SK-N-SH (cell line): ENCODE measurements around the gene OLFML3. TPM values are rescaled to one million over a fixed set of nuclear protein-coding genes. Genes with fewer than 3 reads are reported as not detected.

Experiments used
- CTCF ChIA-PET: fragments of 300-600, 350-600 bp; formaldehyde crosslinking; extraction: SDS; loops from one replicate; lab custom pipeline; 2021; lab: Yijun Ruan, JAX
- POLR2A ChIA-PET: fragments of 350-600 bp; sonication (Branson Sonifier 250); formaldehyde crosslinking; extraction: SDS; loops from one replicate; lab custom pipeline; 2020; ENCODE audit warnings: antibody characterized with exemption, inconsistent platforms; lab: Yijun Ruan, JAX
- DNase-seq: peaks from one replicate; pipeline ENCODE4 v3.0.0; 2012
- H2AFZ ChIP-seq: fragments of 200-600 bp; sonication (generic); 2 replicates; pipeline ENCODE4 v1.8.1; 2016; ENCODE audit warnings: antibody characterized with exemption, mild to moderate bottlenecking, low read depth
- H3F3A ChIP-seq: fragments of 200-600 bp; sonication (generic); replicated peaks from 2 replicates; pipeline ENCODE3; 2016; ENCODE audit warnings: antibody characterized with exemption, mild to moderate bottlenecking; ENCODE audit not compliant: insufficient read depth
- H3K27ac ChIP-seq, 2 experiments: fragments of 200-500 bp in 1 of 2; fragments of 200-600 bp in 1 of 2; sonication (Bioruptor generic) in 1 of 2; sonication (generic), shearing (Covaris generic) in 1 of 2; 2 replicates each; pipeline versions ENCODE4 v1.5.1 to v1.6.1; 2014 to 2016; ENCODE audit warnings: low read depth in 2 of 2, inconsistent platforms in 1 of 2, low read length in 1 of 2, mild to moderate bottlenecking in 1 of 2, mixed read lengths in 1 of 2
- H3K27me3 ChIP-seq: fragments of 200-600 bp; sonication (generic), shearing (Covaris generic); 2 replicates; pipeline ENCODE4 v1.6.1; 2016; ENCODE audit warnings: mixed run types; ENCODE audit not compliant: insufficient read depth
- H3K36me3 ChIP-seq, 2 experiments: fragments of 200-500 bp in 1 of 2; fragments of 200-600 bp in 1 of 2; sonication (Bioruptor generic) in 1 of 2; sonication (generic) in 1 of 2; replicated peaks in 1 of 2; 2 replicates each; pipeline versions ENCODE3 to v1.5.1; 2014 to 2016; ENCODE audit warnings: low read length in 1 of 2, mild to moderate bottlenecking in 1 of 2; ENCODE audit not compliant: insufficient read depth in 2 of 2, control insufficient read depth in 1 of 2
- H3K4me1 ChIP-seq, 2 experiments: fragments of 200-500 bp in 1 of 2; fragments of 200-600 bp in 1 of 2; sonication (Bioruptor generic) in 1 of 2; sonication (generic), shearing (Covaris generic) in 1 of 2; 2 replicates each; pipeline versions ENCODE4 v1.5.1 to v1.6.1; 2014 to 2016; ENCODE audit warnings: low read depth in 1 of 2, low read length in 1 of 2, mixed run types in 1 of 2; ENCODE audit not compliant: insufficient read depth in 2 of 2, control insufficient read depth in 1 of 2
- H3K4me2 ChIP-seq: fragments of 200-600 bp; sonication (generic), shearing (Covaris generic); 2 replicates; pipeline ENCODE4 v1.6.1; 2017; ENCODE audit warnings: mixed run types
- H3K4me3 ChIP-seq, 2 experiments: fragments of 200-500 bp in 1 of 2; fragments of 200-600 bp in 1 of 2; sonication (Bioruptor generic) in 1 of 2; sonication (generic), shearing (Covaris generic) in 1 of 2; 2 replicates each; pipeline versions ENCODE4 v1.5.1 to v1.8.1; 2014 to 2016; ENCODE audit warnings: low read depth in 2 of 2, inconsistent platforms in 1 of 2, low read length in 1 of 2, mild to moderate bottlenecking in 1 of 2, mixed read lengths in 1 of 2, moderate library complexity in 1 of 2
- H3K79me2 ChIP-seq: fragments of 200-600 bp; sonication (generic); 2 replicates; pipeline ENCODE4 v1.8.1; 2017; ENCODE audit warnings: mild to moderate bottlenecking; ENCODE audit not compliant: insufficient read depth
- H3K9ac ChIP-seq: fragments of 200-600 bp; sonication (generic); 2 replicates; pipeline ENCODE4 v1.6.1; 2017; ENCODE audit warnings: mixed run types
- H3K9me2 ChIP-seq: fragments of 200-600 bp; sonication (generic); 2 replicates; pipeline ENCODE4 v1.6.1; 2017; ENCODE audit warnings: mixed run types
- H3K9me3 ChIP-seq: fragments of 200-600 bp; sonication (generic); 2 replicates; pipeline ENCODE4 v1.6.1; 2017; ENCODE audit warnings: mixed run types, mild to moderate bottlenecking, moderate library complexity
- H4K20me1 ChIP-seq: fragments of 200-600 bp; sonication (generic); 2 replicates; pipeline ENCODE4 v1.6.1; 2017; ENCODE audit warnings: mild to moderate bottlenecking, mixed run types; ENCODE audit not compliant: insufficient read depth
- CHD2 ChIP-seq: fragments of 150-350 bp; IDR thresholded peaks from 2 replicates; pipeline ENCODE4 v1.6.1; 2018; ENCODE audit warnings: low read length; ENCODE audit not compliant: partially characterized antibody
- CTCF ChIP-seq: fragments of 200-600 bp; sonication (generic); IDR thresholded peaks from 2 replicates; pipeline ENCODE4 v1.6.1; 2017; ENCODE audit warnings: antibody characterized with exemption, mild to moderate bottlenecking, moderate library complexity
- EZH2phosphoT487 ChIP-seq: fragments of 200-600 bp; sonication (generic); IDR thresholded peaks from 2 replicates; pipeline ENCODE4 v1.6.1; 2017; ENCODE audit warnings: low read depth, mixed run types, mild to moderate bottlenecking, antibody characterized with exemption, moderate library complexity, borderline replicate concordance
- FOSL2 ChIP-seq: IDR thresholded peaks from 2 replicates; pipeline ENCODE4 v1.4.0; 2012; ENCODE audit warnings: low read depth, mild to moderate bottlenecking, moderate library complexity, borderline replicate concordance
- FOXM1 ChIP-seq: IDR thresholded peaks from 2 replicates; pipeline ENCODE4 v1.4.0; 2012; ENCODE audit warnings: low read depth, mild to moderate bottlenecking
- GABPA ChIP-seq: IDR thresholded peaks from 2 replicates; pipeline ENCODE4 v1.4.0; 2012; ENCODE audit warnings: low read depth, mild to moderate bottlenecking
- IRF3 ChIP-seq: fragments of 150-350 bp; IDR thresholded peaks from 2 replicates; pipeline ENCODE4 v1.6.1; 2016; ENCODE audit warnings: mild to moderate bottlenecking, low read depth, low read length
- JUND ChIP-seq: IDR thresholded peaks from 2 replicates; pipeline ENCODE4 v1.4.0; 2012
- MXI1 ChIP-seq: IDR thresholded peaks from 2 replicates; pipeline ENCODE4 v1.6.1; 2012; ENCODE audit warnings: mild to moderate bottlenecking, low read depth, low read length, improper control_type of control experiment
- NRF1 ChIP-seq: IDR thresholded peaks from 2 replicates; pipeline ENCODE4 v1.6.1; 2012; ENCODE audit warnings: low read depth, mild to moderate bottlenecking, low read length
- RAD21 ChIP-seq: IDR thresholded peaks from 2 replicates; pipeline ENCODE4 v1.6.1; 2012; ENCODE audit warnings: mild to moderate bottlenecking, low read length
- RCOR1 ChIP-seq: fragments of 150-350 bp; IDR thresholded peaks from 2 replicates; pipeline ENCODE4 v1.6.1; 2017; ENCODE audit warnings: antibody characterized with exemption, low read length
- RFX5 ChIP-seq: IDR thresholded peaks from 2 replicates; pipeline ENCODE4 v1.6.1; 2012; ENCODE audit warnings: mild to moderate bottlenecking, improper control_type of control experiment, low read length
- SIN3A ChIP-seq: IDR thresholded peaks from 2 replicates; pipeline ENCODE4 v1.6.1; 2012; ENCODE audit warnings: low read depth, mild to moderate bottlenecking, low read length, moderate library complexity, borderline replicate concordance
- SMC3 ChIP-seq: IDR thresholded peaks from 2 replicates; pipeline ENCODE4 v1.6.1; 2012; ENCODE audit warnings: low read depth, low read length, improper control_type of control experiment
- YY1 ChIP-seq: IDR thresholded peaks from 2 replicates; pipeline ENCODE4 v1.4.0; 2012; ENCODE audit warnings: low read depth, mild to moderate bottlenecking
- ZBTB33 ChIP-seq: IDR thresholded peaks from 2 replicates; pipeline ENCODE4 v1.4.0; 2012; ENCODE audit warnings: low read depth, borderline replicate concordance
- WGBS: methylation state at CpG from one replicate; pipeline ENCODE4 v1.1.6; 2017; ENCODE audit warnings: low lambda C conversion rate; 5-methylcytosine and 5-hydroxymethylcytosine counted together
- polyA plus RNA-seq, 3 experiments: library from polyadenylated mRNA; depleted of rRNA; stranded (reverse); fragments of >200 nt; gene quantifications; 2 replicates each; pipeline ENCODE4 v1.2.3, GENCODE V29; 2012

Gene OLFML3
- polyA plus RNA-seq, 1 of the 3 experiments (the other 2 are of a cell fraction) = 26.1 TPM

- Histone ChIP-seq H3K4me2 (no peak overlapping the region), H3K9me2 (no peaks in the 10 kb centered on the region), H2AFZ (no peak overlapping the region), H3K27me3 (no peaks in the 10 kb centered on the region), H3K36me3 (no peaks in the 10 kb centered on the region), H3K79me2 (no peaks in the 10 kb centered on the region), H3K4me3 (no peak overlapping the region), H3K4me1 (peaks cover 17 to 31% of the 10 kb centered on the region in 2 experiments), H3K9ac (no peak overlapping the region), H3K27ac (no peak overlapping the region), H3K9me3 (no peaks in the 10 kb centered on the region), H4K20me1 (no peaks in the 10 kb centered on the region), H3F3A (peaks cover 4% of the 10 kb centered on the region)
- CTCF ChIA-PET = interaction anchor here (4.3 kb wide), 1 partner anchor 299 kb away, joined by 18 read pairs; no protein-coding TSS in a partner anchor
- no peak for DNase-seq
- 95% methylated on average over 7 of the region's 7 CpGs for WGBS
- POLR2A ChIA-PET = no interaction called here
- TF ChIP-seq SIN3A (no peak), ZBTB33 (no peak), EZH2phosphoT487 (no peak), CHD2 (no peak), IRF3 (no peak), JUND (no peak), RFX5 (no peak), NRF1 (no peak), YY1 (no peak), CTCF (no peak)
Measured at GRCh38 chr1:113983826-113984225, 4.6 kb downstream of the OLFML3 start.

- H3K27ac ChIP-seq = no peak overlapping the region
- H3K36me3 ChIP-seq = no peaks in the 10 kb centered on the region
- no peaks in the 10 kb centered on the region for H4K20me1 ChIP-seq
- H3K4me2 ChIP-seq = no peak overlapping the region
- H3K9me3 ChIP-seq = no peaks in the 10 kb centered on the region
- peaks cover 15 to 22% of the 10 kb centered on the region in 2 experiments for H3K4me1 ChIP-seq
- H2AFZ ChIP-seq = no peak overlapping the region
- H3F3A ChIP-seq = no peaks in the 10 kb centered on the region
- ChIA-PET POLR2A (no interaction called here), CTCF (interaction anchor here (0.7 to 4.3 kb wide), 2 partner anchors 13 to 298 kb away, joined by 3 to 18 read pairs; no protein-coding TSS in a partner anchor)
- no peaks in the 10 kb centered on the region for H3K27me3 ChIP-seq
- no peaks in the 10 kb centered on the region for H3K9me2 ChIP-seq
- H3K9ac ChIP-seq = no peak overlapping the region
- 64% methylated on average over 4 of the region's 4 CpGs for WGBS
- H3K79me2 ChIP-seq = no peaks in the 10 kb centered on the region
- no peak for DNase-seq
- no peak overlapping the region for H3K4me3 ChIP-seq
- TF ChIP-seq RCOR1 (no peak), SIN3A (no peak), FOSL2 (no peak), IRF3 (no peak), MXI1 (no peak), RAD21 (no peak), GABPA (no peak), FOXM1 (no peak), EZH2phosphoT487 (no peak), SMC3 (no peak)
Measured at GRCh38 chr1:113984710-113985109, 5.4 kb downstream of the OLFML3 start.
